Esophagus squamous epithelium (tissue), 5 donors: ENCODE measurements around the gene MTREX. TPM values are rescaled to one million over a fixed set of nuclear protein-coding genes. Genes with fewer than 3 reads are reported as not detected.
A peak's percentile ranks its signal among the peaks of the same experiment; 100 is the strongest.

ENCODE experiments used
- DNase-seq: peaks from one replicate; lab custom pipeline; 2025; lab: John Stamatoyannopoulos, UW
- H3K27ac ChIP-seq, 4 donors: fragments of 200-600 bp; sonication (generic); one replicate each; pipeline ENCODE4 v1.5.1; 2016 to 2019; ENCODE audit warnings: mild to moderate bottlenecking in 1 of 4
- H3K27me3 ChIP-seq, 4 donors: fragments of 200-600 bp; sonication (generic); 1 replicate in 3 of 4; 2 replicates in 1 of 4; pipeline versions ENCODE4 v1.5.1 to v1.6.0; 2017 to 2021; ENCODE audit warnings: antibody characterized with exemption in 1 of 4
- H3K36me3 ChIP-seq, 3 donors: fragments of 200-600 bp; sonication (generic); one replicate each; pipeline ENCODE4 v1.5.1; 2016 to 2019
- H3K4me1 ChIP-seq, 3 donors: fragments of 200-600 bp; sonication (generic); one replicate each; pipeline ENCODE4 v1.5.1; 2017 to 2019
- H3K4me3 ChIP-seq, 4 donors: fragments of 200-600 bp; sonication (generic); 1 replicate in 3 of 4; 2 replicates in 1 of 4; pipeline ENCODE4 v1.5.1; 2016 to 2019; ENCODE audit warnings: mild to moderate bottlenecking in 2 of 4, moderate library complexity in 1 of 4
- H3K9me3 ChIP-seq, 3 donors: fragments of 200-600 bp; sonication (generic); one replicate each; pipeline ENCODE4 v1.5.1; 2016 to 2019
- POLR2A ChIP-seq, 4 donors: fragments of 450-650 bp; IDR thresholded peaks; one replicate each; pipeline ENCODE4 v1.6.1; 2017; ENCODE audit warnings: antibody characterized with exemption in 4 of 4, mild to moderate bottlenecking in 4 of 4, moderate library complexity in 3 of 4
- WGBS, 2 donors: methylation state at CpG; one replicate each; pipeline ENCODE4 v1.1.5; 2018; 5-methylcytosine and 5-hydroxymethylcytosine counted together
- intact Hi-C: fragments of 100-400 bp; cut with DNase I; formaldehyde crosslinking; loops from one replicate; pipeline ENCODE4 v1.15.0; 2022
- total RNA-seq, 4 donors: library from RNA; depleted of rRNA; stranded (reverse); fragments of >200 nt; gene quantifications; one replicate each; pipeline ENCODE4 v1.1.0, GENCODE V29; 2016
- TF ChIP-seq, protein P1 (sequence below), 6 experiments: fragments of 450-650 bp in 4 of 6; fragments of 200-600 bp in 2 of 6; sonication (generic) in 2 of 6; IDR thresholded peaks; one replicate each; pipeline ENCODE4 v1.5.1; 2016 to 2019; ENCODE audit warnings: antibody characterized with exemption in 6 of 6, mild to moderate bottlenecking in 4 of 6, moderate library complexity in 4 of 6
- donor health status: DM: yes; HTN: yes; CAD: no.

MTREX gene
- 10 to 100 TPM; 63.9 to 79.3 (median 72.2) TPM for total RNA-seq

DNA sequence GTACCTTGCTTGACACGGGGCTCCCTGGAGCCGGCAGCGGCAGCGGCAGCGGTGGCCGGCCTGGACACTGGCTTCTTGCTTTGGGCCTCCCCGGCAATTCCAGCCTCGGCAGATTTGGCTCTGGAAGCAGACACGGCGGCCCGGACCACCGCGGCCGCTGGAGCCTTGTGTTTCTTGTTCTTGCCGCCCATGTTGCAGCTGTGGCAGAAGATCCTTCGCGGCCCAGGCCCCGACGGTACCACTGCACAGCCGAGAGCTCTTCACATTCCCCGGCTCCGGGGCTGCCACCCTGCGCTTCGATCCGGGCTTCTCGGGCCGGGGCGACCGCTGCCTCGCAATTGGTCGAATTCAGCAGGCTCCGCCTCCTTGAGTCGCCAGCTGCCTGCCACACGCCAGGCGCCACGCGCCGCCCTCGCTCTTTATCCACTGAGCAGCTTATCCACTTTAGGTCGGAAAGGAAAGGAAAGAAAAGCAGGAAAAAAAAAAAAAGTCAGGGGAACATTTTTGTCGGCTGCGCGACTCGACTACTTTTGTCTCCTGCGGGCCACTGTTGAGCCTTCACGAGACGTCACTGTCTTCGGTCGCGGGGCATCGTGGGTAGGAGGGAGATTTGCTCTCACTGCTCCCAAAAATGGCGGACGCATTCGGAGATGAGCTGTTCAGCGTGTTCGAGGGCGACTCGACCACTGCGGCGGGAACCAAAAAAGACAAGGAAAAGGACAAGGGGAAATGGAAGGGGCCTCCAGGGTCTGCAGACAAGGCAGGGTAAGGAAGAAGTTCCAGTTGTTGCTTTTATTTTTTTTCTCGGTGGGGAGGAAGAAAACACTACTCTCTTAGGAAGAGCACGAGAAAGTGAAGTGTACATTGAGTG, at the start of gene MTREX, which contains the start of gene DHX29:
TSS of gene MTREX (plus strand) at position 607 of the 871 bp plus-strand sequence. CDS start at position 632, 25 bp downstream.
TSS of gene DHX29 (minus strand) at position 312 of the 871 bp plus-strand sequence. CDS start at position 191, 121 bp downstream.
- Histone ChIP-seq H3K27me3 (no peaks in the 10 kb centered on the region), H3K36me3 (peaks cover 0 to 10% (median 0%) of the 10 kb centered on the region in 3 donors), H3K4me3 (peak within 1 kb of the TSS; percentile 78 to 94 (median 82)), H3K4me1 (peaks cover 24 to 81% (median 49%) of the 10 kb centered on the region in 3 donors), H3K27ac (peak within 1 kb of the TSS; percentile 88 to 97 (median 93)), H3K9me3 (no peaks in the 10 kb centered on the region)
- peak; percentile 66 for DNase-seq
- peak in 3 of 4 donors; percentile 40 to 65 (median 61) for TF ChIP-seq POLR2A (IDR thresholded peaks at IDR 0.05)
- TF ChIP-seq, protein P1, sequence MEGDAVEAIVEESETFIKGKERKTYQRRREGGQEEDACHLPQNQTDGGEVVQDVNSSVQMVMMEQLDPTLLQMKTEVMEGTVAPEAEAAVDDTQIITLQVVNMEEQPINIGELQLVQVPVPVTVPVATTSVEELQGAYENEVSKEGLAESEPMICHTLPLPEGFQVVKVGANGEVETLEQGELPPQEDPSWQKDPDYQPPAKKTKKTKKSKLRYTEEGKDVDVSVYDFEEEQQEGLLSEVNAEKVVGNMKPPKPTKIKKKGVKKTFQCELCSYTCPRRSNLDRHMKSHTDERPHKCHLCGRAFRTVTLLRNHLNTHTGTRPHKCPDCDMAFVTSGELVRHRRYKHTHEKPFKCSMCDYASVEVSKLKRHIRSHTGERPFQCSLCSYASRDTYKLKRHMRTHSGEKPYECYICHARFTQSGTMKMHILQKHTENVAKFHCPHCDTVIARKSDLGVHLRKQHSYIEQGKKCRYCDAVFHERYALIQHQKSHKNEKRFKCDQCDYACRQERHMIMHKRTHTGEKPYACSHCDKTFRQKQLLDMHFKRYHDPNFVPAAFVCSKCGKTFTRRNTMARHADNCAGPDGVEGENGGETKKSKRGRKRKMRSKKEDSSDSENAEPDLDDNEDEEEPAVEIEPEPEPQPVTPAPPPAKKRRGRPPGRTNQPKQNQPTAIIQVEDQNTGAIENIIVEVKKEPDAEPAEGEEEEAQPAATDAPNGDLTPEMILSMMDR (IDR thresholded peaks at IDR 0.05): peak in 2 of 6 experiments; percentile 1 to 8
- 0% methylated on average over 31 to 32 of the region's 62 CpGs for WGBS, 2 donors
- intact Hi-C loops: no loop called here

DNA sequence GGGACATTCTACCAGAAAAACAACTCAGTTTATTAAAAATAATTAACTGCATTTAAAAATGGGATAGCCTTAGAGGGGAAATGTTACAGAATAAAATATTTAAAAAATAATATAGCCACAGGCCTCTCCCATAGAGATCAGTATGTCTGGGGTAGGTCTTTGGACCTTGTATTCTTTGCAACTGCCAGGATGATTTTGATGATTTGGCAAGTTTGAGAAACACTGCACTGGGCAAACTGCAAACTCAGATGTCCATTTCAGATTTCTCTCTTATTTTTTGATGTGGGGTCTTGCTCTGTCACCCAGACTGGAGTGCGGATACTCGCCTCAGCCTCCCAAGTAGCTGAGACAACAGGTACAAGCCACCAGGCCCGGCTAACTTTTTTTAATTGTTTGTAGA, 49.5 kb upstream of the MTREX start:
- Histone ChIP-seq H3K27ac (no peak overlapping the region), H3K27me3 (no peaks in the 10 kb centered on the region), H3K9me3 (no peaks in the 10 kb centered on the region), H3K4me1 (no peaks in the 10 kb centered on the region), H3K4me3 (no peak overlapping the region), H3K36me3 (peaks cover 10 to 92% (median 12%) of the 10 kb centered on the region in 3 donors)
- intact Hi-C loops: no loop called here
- TF ChIP-seq, protein P1 (IDR thresholded peaks at IDR 0.05): no peak
- TF ChIP-seq POLR2A (IDR thresholded peaks at IDR 0.05): no peak
- DNase-seq: no peak
- 93 to 96% methylated on average over 3 of the region's 3 CpGs for WGBS, 2 donors

DNA sequence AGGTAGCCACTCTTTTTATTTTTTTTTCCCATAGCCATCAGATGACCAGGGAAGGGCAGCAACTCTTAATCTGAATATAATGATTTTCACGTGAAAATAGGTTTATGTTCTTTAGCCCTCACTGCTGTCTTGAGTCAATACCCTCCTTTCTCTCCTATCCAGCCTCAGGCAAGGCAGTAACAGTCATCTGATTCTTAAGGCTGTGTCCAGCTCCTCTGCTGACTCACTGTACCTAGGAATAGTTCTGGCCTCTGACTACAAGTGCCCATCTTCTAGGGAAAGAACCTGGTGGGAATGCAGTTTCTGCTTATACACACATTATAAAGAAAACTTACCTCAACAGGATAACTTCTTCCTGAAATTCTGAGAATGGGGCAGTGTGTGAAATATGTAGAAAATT, 31.0 kb upstream of the MTREX start:
- 63 to 84% methylated on average over 1 of the region's 1 CpG for WGBS, 2 donors
- Histone ChIP-seq H3K27me3 (no peaks in the 10 kb centered on the region), H3K27ac (no peak overlapping the region), H3K4me1 (no peaks in the 10 kb centered on the region), H3K4me3 (no peak overlapping the region), H3K9me3 (no peaks in the 10 kb centered on the region), H3K36me3 (peaks cover 5 to 100% (median 28%) of the 10 kb centered on the region in 3 donors)
- no peak for DNase-seq
- intact Hi-C loops: no loop called here
- no peak for TF ChIP-seq POLR2A (IDR thresholded peaks at IDR 0.05)
- TF ChIP-seq, protein P1 (IDR thresholded peaks at IDR 0.05): no peak

DNA sequence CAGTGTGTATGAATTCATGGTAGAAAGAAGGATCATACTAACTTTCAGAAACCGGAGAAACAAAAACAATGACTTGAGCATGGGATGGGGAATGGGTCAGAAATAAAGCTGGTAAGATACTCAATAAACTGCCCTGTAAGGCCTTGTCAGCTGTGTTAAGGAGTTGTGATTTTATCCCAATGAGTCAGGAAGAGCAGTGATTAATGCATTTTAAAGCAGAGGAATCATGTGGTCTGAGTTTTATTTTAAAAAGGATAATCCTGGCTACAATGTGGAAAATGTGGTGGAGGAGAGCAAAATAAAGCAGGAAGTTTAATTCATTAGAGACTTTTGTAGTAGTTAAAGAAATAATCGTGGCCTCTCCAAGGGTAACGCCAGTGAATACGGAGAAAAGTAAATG, 29.0 kb upstream of the MTREX start:
- 86 to 94% methylated on average over 4 of the region's 4 CpGs for WGBS, 2 donors
- no peak overlapping the region for H3K4me3 ChIP-seq
- H3K4me1 ChIP-seq: no peaks in the 10 kb centered on the region
- TF ChIP-seq, protein P1 (IDR thresholded peaks at IDR 0.05): no peak
- TF ChIP-seq POLR2A (IDR thresholded peaks at IDR 0.05): no peak
- no peak overlapping the region for H3K27ac ChIP-seq
- H3K36me3 ChIP-seq: peaks cover 15 to 100% (median 26%) of the 10 kb centered on the region in 3 donors
- DNase-seq: no peak
- H3K27me3 ChIP-seq: no peaks in the 10 kb centered on the region
- no peaks in the 10 kb centered on the region for H3K9me3 ChIP-seq
- intact Hi-C loops: no loop called here

DNA sequence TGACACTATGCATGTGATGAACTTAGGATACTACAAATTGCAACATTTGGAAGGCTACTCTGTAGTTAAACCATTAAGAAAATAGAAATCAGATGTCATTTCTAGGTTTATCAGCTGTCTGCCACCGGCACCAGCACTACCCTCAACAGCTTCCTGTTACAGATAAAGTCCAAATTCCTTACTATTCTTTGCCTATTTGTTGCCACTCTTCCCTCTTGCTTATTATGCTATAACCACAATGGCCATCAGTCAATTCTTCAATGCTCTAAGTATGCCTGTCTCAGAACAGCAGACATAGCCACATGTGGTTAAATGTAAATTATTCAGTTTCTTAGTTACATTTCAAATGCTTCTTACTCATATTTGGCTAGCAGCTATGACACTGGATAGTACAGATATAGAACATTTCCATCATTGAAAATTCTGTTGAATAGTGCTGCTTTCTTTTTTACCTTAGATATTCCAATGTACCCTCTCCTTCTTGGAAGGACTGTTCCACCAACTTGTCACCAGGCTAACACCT, 21.3 kb upstream of the MTREX start:
- Histone ChIP-seq H3K27ac (no peak overlapping the region), H3K27me3 (no peaks in the 10 kb centered on the region), H3K4me3 (no peak overlapping the region), H3K9me3 (no peaks in the 10 kb centered on the region), H3K4me1 (no peaks in the 10 kb centered on the region), H3K36me3 (peaks cover 12 to 100% (median 20%) of the 10 kb centered on the region in 3 donors)
- intact Hi-C loops: no loop called here
- no peak for DNase-seq
- TF ChIP-seq, protein P1 (IDR thresholded peaks at IDR 0.05): no peak
- no peak for TF ChIP-seq POLR2A (IDR thresholded peaks at IDR 0.05)
- 67 to 75% methylated on average over 1 of the region's 1 CpG for WGBS, 2 donors
